Breast epithelium (tissue), 4 donors: ENCODE measurements around the gene KRT31. TPM values are rescaled to one million over a fixed set of nuclear protein-coding genes. Genes with fewer than 3 reads are reported as not detected.
A peak's percentile ranks its signal among the peaks of the same experiment; 100 is the strongest.

ENCODE experiments used
- DNase-seq, 2 donors: peaks; one replicate each; pipeline ENCODE4 v3.0.0-alpha.2; 2019; ENCODE audit warnings: low spot score in 2 of 2
- H3K27ac ChIP-seq, 2 donors: fragments of 200-600 bp; sonication (generic) in 1 of 2; one replicate each; pipeline ENCODE4 v1.5.1; 2016 to 2019; ENCODE audit warnings: mild to moderate bottlenecking in 1 of 2
- H3K27me3 ChIP-seq, 2 donors: fragments of 200-600 bp; sonication (generic) in 1 of 2; one replicate each; pipeline versions ENCODE4 v1.5.1 to v1.6.0; 2017 to 2019; ENCODE audit warnings: control low read depth in 1 of 2, mild to moderate bottlenecking in 1 of 2
- H3K36me3 ChIP-seq: fragments of 200-600 bp; one replicate; pipeline ENCODE4 v1.5.1; 2019
- H3K4me1 ChIP-seq, 2 donors: fragments of 200-600 bp; sonication (generic); one replicate each; pipeline ENCODE4 v1.5.1; 2016 to 2019; ENCODE audit warnings: control low read depth in 1 of 2
- H3K4me3 ChIP-seq, 3 donors: fragments of 200-600 bp; sonication (generic); 1 replicate in 2 of 3; 2 replicates in 1 of 3; pipeline ENCODE4 v1.5.1; 2016 to 2019; ENCODE audit warnings: mild to moderate bottlenecking in 3 of 3, moderate library complexity in 2 of 3
- H3K9me3 ChIP-seq, 2 donors: fragments of 200-600 bp; sonication (generic) in 1 of 2; one replicate each; pipeline ENCODE4 v1.5.1; 2016 to 2019; ENCODE audit warnings: control low read depth in 1 of 2
- CTCF ChIP-seq, 3 donors: fragments of 450-650 bp; IDR thresholded peaks; one replicate each; pipeline ENCODE4 v1.5.1; 2016 to 2017; ENCODE audit warnings: antibody characterized with exemption in 3 of 3, mild to moderate bottlenecking in 3 of 3, moderate library complexity in 3 of 3
- POLR2A ChIP-seq: fragments of 450-650 bp; IDR thresholded peaks from one replicate; pipeline ENCODE4 v1.6.1; 2016; ENCODE audit warnings: antibody characterized with exemption, mild to moderate bottlenecking, moderate library complexity
- POLR2AphosphoS5 ChIP-seq, 3 donors: sonication (generic); formaldehyde crosslinking; IDR thresholded peaks; one replicate each; pipeline ENCODE4 v1.6.1; 2017; ENCODE audit warnings: antibody characterized with exemption in 3 of 3
- intact Hi-C: fragments of 100-400 bp; cut with DNase I; formaldehyde crosslinking; loops from one replicate; pipeline ENCODE4 v1.15.1; 2023; ENCODE audit warnings: low total_unique reads
- total RNA-seq, 3 donors: library from RNA; depleted of rRNA; stranded (reverse); fragments of >200 nt; gene quantifications; one replicate each; pipeline ENCODE4 v1.1.0, GENCODE V29; 2016

KRT31 gene
- total RNA-seq, 3 donors from 2014 or later, result not detected

- Histone ChIP-seq H3K4me1 (peaks cover 0 to 9% of the 10 kb centered on the region in 2 donors), H3K27ac (peak overlapping the region; percentile 54 to 57)
- intact Hi-C loops, result no loop called here
Measured at GRCh38 chr17:41417576-41418015, 20.2 kb upstream of the KRT31 start.

GRCh38 chr17:41417127-41417526 lies 19.7 kb upstream of the KRT31 start:
- intact Hi-C loops, result no loop called here
- H3K27me3 ChIP-seq, result no peaks in the 10 kb centered on the region

More at GRCh38 chr17:41417576-41418015, 20.2 kb upstream of the KRT31 start:
- H3K36me3 ChIP-seq, result no peaks in the 10 kb centered on the region
- no peak for TF ChIP-seq POLR2AphosphoS5 (IDR thresholded peaks at IDR 0.05)
- peak in 1 of 3 donors; percentile 19 for TF ChIP-seq CTCF (IDR thresholded peaks at IDR 0.05)
- no peaks in the 10 kb centered on the region for H3K27me3 ChIP-seq
- DNase-seq, result no peak
- H3K4me3 ChIP-seq, result no peak overlapping the region
- H3K9me3 ChIP-seq, result no peaks in the 10 kb centered on the region

GRCh38 chr17:41416479-41416878 lies 19.1 kb upstream of the KRT31 start:
- TF ChIP-seq CTCF (IDR thresholded peaks at IDR 0.05), result no peak
- no peak for TF ChIP-seq POLR2A
- no peak for TF ChIP-seq POLR2AphosphoS5 (IDR thresholded peaks at IDR 0.05)
- no peaks in the 10 kb centered on the region for H3K36me3 ChIP-seq
- peaks cover 0 to 9% of the 10 kb centered on the region in 2 donors for H3K4me1 ChIP-seq
- peak overlapping the region; percentile 19 to 32 for H3K27ac ChIP-seq
- intact Hi-C loops, result no loop called here
- no peak overlapping the region for H3K4me3 ChIP-seq
- no peak for DNase-seq
- no peaks in the 10 kb centered on the region for H3K9me3 ChIP-seq
- no peaks in the 10 kb centered on the region for H3K27me3 ChIP-seq

More at GRCh38 chr17:41417127-41417526, 19.7 kb upstream of the KRT31 start:
- DNase-seq, result no peak
- Histone ChIP-seq H3K27ac (peak overlapping the region; percentile 54 to 57), H3K4me1 (peaks cover 0 to 9% of the 10 kb centered on the region in 2 donors), H3K36me3 (no peaks in the 10 kb centered on the region), H3K9me3 (no peaks in the 10 kb centered on the region), H3K4me3 (no peak overlapping the region)
- TF ChIP-seq CTCF (IDR thresholded peaks at IDR 0.05) (no peak), POLR2AphosphoS5 (IDR thresholded peaks at IDR 0.05) (no peak), POLR2A (no peak)

GRCh38 chr17:41415833-41416335 lies 18.5 kb upstream of the KRT31 start:
- no peaks in the 10 kb centered on the region for H3K9me3 ChIP-seq
- no peak for TF ChIP-seq CTCF (IDR thresholded peaks at IDR 0.05)
- no peak for TF ChIP-seq POLR2AphosphoS5 (IDR thresholded peaks at IDR 0.05)
- no peak for TF ChIP-seq POLR2A
- H3K4me3 ChIP-seq, result no peak overlapping the region
- H3K27me3 ChIP-seq, result no peaks in the 10 kb centered on the region
- no peak for DNase-seq
- no peaks in the 10 kb centered on the region for H3K36me3 ChIP-seq
- intact Hi-C loops, result no loop called here
- peaks cover 0 to 9% of the 10 kb centered on the region in 2 donors for H3K4me1 ChIP-seq
- peak overlapping the region; percentile 19 to 30 for H3K27ac ChIP-seq

- no peak for TF ChIP-seq CTCF (IDR thresholded peaks at IDR 0.05)
- TF ChIP-seq POLR2A, result no peak
- TF ChIP-seq POLR2AphosphoS5 (IDR thresholded peaks at IDR 0.05), result no peak
- intact Hi-C loops, result no loop called here
- Histone ChIP-seq H3K27ac (peak overlapping the region; percentile 19 to 30), H3K36me3 (no peaks in the 10 kb centered on the region), H3K4me3 (no peak overlapping the region), H3K27me3 (no peaks in the 10 kb centered on the region), H3K4me1 (peaks cover 0 to 5% of the 10 kb centered on the region in 2 donors), H3K9me3 (no peaks in the 10 kb centered on the region)
- no peak for DNase-seq
Measured at GRCh38 chr17:41415411-41415810, 18.0 kb upstream of the KRT31 start.
